EH (cell line): Measurements from ENCODE around the gene CEP43.

Source experiments
- DNase-seq: peaks from one replicate; pipeline ENCODE4 v3.0.0-alpha.2; 2015; ENCODE audit warnings: low read depth

CEP43 gene

GRCh38 chr6:166999145-166999883 lies at the start of gene CEP43:
TSS of gene CEP43 (plus strand) at chr6:166999397. CDS start at chr6:166999413, 16 bp downstream.
- DNase-seq: peak; percentile 97

- DNase-seq: peak; percentile 29
Measured at GRCh38 chr6:166949528-166950442, 49.4 kb upstream of the CEP43 start.

- peak; percentile 11 for DNase-seq
Measured at GRCh38 chr6:166950443-166950821, 48.8 kb upstream of the CEP43 start.

- DNase-seq: peak; percentile 59
Measured at GRCh38 chr6:166950892-166951669, 48.1 kb upstream of the CEP43 start.

- no peak for DNase-seq
Measured at GRCh38 chr6:166951670-166952060, 47.5 kb upstream of the CEP43 start.

- no peak for DNase-seq
Measured at GRCh38 chr6:166952121-166952520, 47.1 kb upstream of the CEP43 start.

- DNase-seq: no peak
Measured at GRCh38 chr6:166952567-166953486, 46.4 kb upstream of the CEP43 start.

- no peak for DNase-seq
Measured at GRCh38 chr6:166954118-166954713, 45.0 kb upstream of the CEP43 start.

- no peak for DNase-seq
Measured at GRCh38 chr6:166955121-166955864, 43.9 kb upstream of the CEP43 start.

DNA sequence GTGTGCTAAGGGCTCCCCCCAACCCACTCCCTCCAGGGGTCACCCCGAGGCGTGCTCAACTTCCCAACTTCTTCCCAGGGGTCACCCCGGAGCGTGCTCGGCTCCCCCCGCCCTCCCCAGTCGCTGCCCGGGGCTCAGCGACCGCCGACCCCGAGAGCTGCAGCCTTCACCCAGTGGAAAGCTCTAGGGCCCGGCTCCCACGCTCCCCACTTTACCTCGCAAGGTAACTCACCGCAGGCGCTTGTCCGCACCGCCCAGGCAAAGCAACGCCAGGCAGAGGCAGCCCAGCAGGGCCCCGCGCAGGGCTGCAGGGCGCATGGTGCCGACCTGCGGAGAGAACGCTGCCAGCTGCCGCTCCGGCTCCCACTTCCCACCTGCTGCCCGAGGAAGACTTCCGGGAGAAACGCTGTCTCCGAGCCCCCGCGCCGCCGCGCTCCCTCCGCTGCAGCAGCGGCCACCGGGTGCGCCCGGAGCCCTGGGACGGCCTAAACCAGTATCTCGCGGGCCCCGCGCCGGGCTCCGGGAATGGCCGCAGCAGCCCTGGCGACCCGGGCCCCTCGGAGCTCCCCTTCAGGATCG lies 43.2 kb upstream of the CEP43 start:
- DNase-seq: no peak

- peak; percentile 88 for DNase-seq
Measured at GRCh38 chr6:166956444-166957086, 42.6 kb upstream of the CEP43 start, which contains the start of gene RNASET2. TSS of gene RNASET2 (minus strand) at chr6:166956550. CDS start at chr6:166956182, 368 bp downstream.

DNA sequence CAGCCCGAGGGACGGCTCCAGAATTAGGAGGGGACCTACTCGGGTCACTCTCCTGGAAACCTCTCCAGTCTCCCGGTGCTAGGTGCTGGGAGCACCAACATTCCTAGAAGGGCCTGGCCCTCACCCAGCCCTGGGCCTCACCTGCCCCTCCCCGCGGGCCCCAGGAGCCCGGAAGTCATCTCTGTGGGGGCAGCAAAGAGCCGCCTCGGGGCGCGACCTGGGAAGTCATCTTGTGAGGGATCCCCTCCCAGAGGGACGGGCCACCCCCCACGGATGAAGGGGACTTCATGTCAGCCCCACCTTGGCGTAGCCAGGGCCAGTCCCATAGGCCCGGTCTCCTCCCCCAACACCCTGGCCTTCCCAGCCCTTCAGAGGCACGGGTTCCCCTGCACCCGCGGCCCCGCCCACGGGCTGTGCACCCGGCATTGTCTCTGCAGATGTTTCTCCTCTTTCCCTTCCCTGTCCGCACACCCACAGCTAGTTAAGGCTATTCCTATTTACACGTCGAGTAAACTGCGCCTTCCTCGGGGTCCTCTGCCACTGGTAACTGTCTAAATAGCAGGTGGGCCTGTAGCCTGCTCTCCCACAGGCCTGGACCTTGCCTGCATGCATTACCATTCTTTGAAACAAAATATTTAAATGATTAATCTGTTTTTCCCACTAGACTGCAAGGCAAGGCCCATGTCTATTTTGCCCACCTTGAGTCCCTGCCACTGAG lies 42.0 kb upstream of the CEP43 start:
- peak; percentile 27 for DNase-seq

- DNase-seq: no peak
Measured at GRCh38 chr6:166957805-166958076, 41.5 kb upstream of the CEP43 start.

- DNase-seq: peak; percentile 29
Measured at GRCh38 chr6:166958926-166959861, 40.0 kb upstream of the CEP43 start.

- DNase-seq: no peak
Measured at GRCh38 chr6:166959911-166960608, 39.1 kb upstream of the CEP43 start.

- DNase-seq: no peak
Measured at GRCh38 chr6:166960609-166960978, 38.6 kb upstream of the CEP43 start.

- DNase-seq: no peak
Measured at GRCh38 chr6:166966268-166966667, 32.9 kb upstream of the CEP43 start.
